ENCODE results near the gene PBRM1.

- no peak for TF ChIP-seq CTCF (conservative IDR thresholded peaks at IDR 0.05; ENCODE audit: low read depth in 2 of 2)
- no peak for TF ChIP-seq CREB1 (CRISPR knock-in tag; IDR thresholded peaks at IDR 0.05; ENCODE audit: low read depth)
- no peak for TF ChIP-seq NANOG (IDR thresholded peaks at IDR 0.05; ENCODE audit: borderline replicate concordance)
- no peak for TF ChIP-seq JUNB (IDR thresholded peaks at IDR 0.05; ENCODE audit: unreplicated experiment)
- no peak for TF ChIP-seq EZH2 (IDR thresholded peaks at IDR 0.05; ENCODE audit: low read depth, unreplicated experiment)
- TF ChIP-seq POLR2AphosphoS5 (IDR thresholded peaks at IDR 0.05; ENCODE audit: low read depth): no peak
- TF ChIP-seq REST (IDR thresholded peaks at IDR 0.05; ENCODE audit: unreplicated experiment): no peak
- no peak for TF ChIP-seq EZH2phosphoT487 (IDR thresholded peaks at IDR 0.05; ENCODE audit: unreplicated experiment)
- no peak for TF ChIP-seq STAT1 (IDR thresholded peaks at IDR 0.05; ENCODE audit: unreplicated experiment)
- no peak for TF ChIP-seq ZNF331 (CRISPR knock-in tag; IDR thresholded peaks at IDR 0.05; ENCODE audit: low read depth)
- no peak for TF ChIP-seq ZNF462 (CRISPR knock-in tag; IDR thresholded peaks at IDR 0.05)
- TF ChIP-seq ETS1 (IDR thresholded peaks at IDR 0.05): no peak
Measured at GRCh38 chr3:52516509-52517195, 169.1 kb downstream of the PBRM1 start.

Data from GM23338 (cell line).